M059J (cell line): ENCODE data around the gene PPP1R37. TPM values are rescaled to one million over a fixed set of nuclear protein-coding genes. Genes with fewer than 3 reads are reported as not detected.
A peak's percentile ranks its signal among the peaks of the same experiment; 100 is the strongest.

Experiments
- DNase-seq: peaks from one replicate; pipeline ENCODE4 v3.0.0-alpha.2; 2012; ENCODE audit warnings: low read depth
- total RNA-seq: library from RNA; depleted of rRNA; stranded (reverse); fragments of >200 nt; shearing (Covaris generic); gene quantifications from 2 replicates; pipeline ENCODE4 v1.2.3, GENCODE V29; 2014; rRNA removed

The PPP1R37 gene, protein sequence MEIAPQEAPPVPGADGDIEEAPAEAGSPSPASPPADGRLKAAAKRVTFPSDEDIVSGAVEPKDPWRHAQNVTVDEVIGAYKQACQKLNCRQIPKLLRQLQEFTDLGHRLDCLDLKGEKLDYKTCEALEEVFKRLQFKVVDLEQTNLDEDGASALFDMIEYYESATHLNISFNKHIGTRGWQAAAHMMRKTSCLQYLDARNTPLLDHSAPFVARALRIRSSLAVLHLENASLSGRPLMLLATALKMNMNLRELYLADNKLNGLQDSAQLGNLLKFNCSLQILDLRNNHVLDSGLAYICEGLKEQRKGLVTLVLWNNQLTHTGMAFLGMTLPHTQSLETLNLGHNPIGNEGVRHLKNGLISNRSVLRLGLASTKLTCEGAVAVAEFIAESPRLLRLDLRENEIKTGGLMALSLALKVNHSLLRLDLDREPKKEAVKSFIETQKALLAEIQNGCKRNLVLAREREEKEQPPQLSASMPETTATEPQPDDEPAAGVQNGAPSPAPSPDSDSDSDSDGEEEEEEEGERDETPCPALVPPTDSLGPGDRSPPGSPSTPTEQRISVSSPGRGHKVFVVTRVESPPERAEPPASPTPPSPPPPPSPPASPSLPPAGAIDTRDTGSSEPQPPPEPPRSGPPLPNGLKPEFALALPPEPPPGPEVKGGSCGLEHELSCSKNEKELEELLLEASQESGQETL
- 26.0 and 44.8 TPM in 2 replicates for total RNA-seq

DNA sequence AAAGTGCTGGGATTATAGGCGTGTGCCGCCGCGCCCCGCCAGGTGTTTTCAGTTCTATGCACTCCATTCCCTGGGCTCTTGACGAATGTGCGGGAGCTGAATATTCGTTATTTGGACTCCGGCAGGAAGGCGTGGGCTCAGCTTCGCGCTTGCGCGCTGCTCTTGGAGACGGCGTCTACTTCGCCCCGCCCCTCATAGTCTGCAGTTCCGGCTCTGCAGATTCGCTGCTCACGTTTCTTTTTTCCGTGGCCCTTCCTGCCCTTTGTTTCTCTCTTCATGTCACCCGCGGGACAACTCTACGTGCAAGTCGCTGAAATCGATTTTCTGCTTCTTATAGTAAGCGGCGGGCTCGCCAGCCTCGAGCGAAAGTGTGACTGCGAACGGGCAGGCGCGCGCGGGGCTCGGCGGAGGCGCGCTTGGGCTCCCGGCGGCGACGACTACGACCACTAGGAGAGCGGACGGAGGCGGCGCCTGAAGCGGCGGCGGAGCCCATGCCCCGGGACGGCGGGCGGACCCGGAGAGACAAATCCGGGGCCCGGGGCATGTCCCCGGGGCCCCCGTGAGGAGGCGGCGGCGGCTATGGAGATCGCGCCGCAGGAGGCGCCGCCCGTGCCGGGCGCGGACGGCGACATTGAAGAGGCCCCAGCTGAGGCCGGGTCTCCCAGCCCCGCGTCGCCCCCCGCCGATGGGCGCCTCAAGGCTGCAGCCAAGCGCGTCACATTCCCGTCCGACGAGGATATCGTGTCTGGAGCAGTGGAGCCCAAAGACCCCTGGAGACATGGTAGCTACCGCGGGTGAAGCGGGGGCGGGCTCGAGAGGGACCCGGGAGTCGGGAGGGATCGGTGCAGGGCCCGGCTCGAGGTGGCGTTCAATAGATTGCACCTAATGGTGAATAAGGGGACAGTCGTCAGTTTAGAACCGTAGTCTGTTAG is at the start of gene PPP1R37:
PPP1R37 (plus strand) TSS at position 433 of the 932 bp plus-strand sequence; CDS start at position 580, 147 bp downstream.
- peak; percentile 98 for DNase-seq

DNA sequence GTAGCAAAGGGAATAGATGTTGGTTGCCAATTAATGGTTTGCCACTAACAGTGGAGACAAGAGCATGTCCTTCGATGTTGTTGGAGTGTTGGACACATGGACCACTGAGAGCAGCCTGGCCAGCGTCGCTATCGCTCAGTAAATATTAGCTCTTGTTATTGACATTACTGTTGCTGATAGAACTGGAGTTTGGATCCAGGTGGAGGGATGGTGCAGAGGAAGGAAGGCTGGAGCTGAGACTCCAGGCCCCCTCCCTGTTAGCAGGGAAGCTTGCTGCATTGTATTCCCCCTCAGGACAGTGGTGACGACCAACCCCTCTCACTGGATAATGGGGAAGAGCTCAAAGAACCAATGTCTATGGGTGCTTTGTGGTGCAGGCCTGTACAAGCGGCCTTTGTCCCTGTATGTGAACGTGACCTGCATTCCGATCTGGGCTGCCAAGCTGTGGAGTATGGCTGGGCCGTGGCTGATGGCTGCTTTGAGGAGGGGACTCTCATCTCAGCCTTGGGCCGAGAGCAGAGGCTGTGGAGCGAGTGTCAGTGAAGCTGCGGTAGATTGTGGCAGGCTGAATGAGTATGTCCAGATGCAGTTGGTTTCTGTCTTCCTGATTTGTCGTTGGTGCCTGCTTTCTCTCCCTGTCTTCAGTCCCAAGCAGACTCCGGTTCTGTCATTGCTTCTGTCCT is 47.2 kb upstream of the PPP1R37 start:
- DNase-seq, result no peak

DNA sequence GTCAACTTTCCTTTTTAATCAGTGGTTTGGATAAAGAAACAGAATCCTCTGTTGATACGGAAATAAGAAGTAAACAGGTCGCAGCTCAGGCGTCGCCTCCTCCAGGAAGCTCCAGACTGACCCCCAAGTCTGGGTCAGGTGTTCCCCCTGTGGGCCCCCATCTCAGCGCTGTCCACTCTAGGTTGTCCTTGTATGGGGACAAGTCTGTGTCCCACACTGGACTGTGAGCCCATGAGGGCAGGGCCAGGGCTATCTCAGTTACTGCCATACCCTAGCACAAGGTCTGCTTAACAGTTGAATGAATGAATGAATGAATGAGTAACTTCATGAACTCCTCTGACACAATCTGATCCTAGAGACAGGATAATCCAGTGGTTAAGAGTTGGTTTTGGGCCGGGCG is 46.6 kb upstream of the PPP1R37 start:
- no peak for DNase-seq

DNA sequence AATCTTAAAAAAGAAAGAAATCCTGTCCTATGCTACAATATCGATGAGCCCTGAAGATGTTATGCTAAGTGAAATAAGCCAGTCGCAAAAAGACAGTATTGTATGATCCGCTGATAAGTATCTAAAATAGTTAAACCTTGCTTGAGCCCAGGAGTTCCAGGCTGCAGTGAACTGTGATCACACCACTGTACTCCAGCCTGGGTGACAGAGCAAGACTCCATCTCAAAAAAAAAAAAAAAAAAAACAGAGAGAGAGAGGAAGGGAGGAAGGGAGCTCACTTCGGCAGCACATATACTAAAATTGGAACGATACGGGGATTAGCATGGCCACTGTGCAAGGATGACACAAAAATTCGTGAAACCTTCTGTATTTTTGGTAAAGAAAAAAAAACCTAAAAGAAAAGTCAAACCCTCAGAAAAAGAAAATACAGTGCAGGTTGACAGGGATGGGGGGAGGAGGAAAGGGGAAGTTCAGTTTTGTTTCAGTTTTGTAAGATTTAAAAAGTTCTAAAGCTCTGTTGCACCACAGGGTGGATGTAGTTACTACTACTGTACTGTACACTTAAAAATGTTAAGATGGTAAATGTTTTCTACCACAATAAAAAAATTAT is 45.7 kb upstream of the PPP1R37 start:
- DNase-seq, result no peak

DNA sequence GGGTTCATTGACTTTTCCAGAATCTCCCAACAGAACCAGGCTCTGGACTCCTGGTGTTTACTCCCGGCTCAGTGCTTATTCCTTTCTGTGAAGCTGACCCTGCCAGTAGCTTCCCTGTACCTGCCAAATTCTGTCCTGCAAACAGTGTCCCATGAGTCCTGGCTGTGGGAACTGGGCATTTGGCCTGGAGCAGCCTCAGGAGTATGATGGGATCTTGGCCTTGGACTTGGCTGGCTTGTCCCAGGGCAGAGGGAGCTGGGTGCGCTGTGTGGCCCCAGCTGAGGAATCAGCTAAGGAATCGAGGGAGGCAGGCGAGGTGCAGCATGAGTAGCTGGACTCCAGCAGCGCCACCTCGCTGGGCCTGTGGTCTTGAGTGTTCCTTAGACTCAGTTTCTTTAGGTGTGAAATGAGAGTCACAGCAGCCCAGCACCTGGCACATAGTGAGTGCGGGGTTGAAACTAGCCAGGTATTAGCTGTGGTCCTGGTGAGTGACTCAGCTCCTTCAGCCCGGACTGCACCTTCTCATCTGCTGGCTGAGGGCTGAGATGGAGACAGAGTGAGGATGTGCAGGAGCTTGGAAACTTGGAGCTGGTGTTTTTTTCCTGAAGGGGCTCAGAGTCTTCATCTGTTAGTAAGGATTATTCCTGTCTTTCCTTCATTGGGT is 43.8 kb upstream of the PPP1R37 start:
- no peak for DNase-seq

DNA sequence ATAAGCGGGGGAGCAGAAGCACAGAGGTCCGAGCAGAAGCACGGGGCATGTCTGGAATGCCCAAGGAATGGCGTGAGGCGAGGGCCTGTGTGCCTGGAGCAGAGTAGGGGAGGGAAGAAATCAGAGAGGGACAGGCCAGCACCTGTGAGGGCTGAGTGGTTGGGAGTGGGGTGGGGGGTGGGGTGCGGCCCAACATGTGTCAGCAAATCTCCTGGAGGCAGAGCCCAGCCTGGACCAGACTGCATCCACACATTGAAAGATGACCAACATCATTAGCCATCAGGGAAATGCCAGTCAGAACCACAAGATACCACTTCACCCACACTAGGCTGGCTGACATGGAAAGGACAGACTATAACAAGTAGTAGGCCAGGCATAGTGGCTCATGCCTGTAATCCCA is 42.9 kb upstream of the PPP1R37 start:
- DNase-seq, result no peak

DNA sequence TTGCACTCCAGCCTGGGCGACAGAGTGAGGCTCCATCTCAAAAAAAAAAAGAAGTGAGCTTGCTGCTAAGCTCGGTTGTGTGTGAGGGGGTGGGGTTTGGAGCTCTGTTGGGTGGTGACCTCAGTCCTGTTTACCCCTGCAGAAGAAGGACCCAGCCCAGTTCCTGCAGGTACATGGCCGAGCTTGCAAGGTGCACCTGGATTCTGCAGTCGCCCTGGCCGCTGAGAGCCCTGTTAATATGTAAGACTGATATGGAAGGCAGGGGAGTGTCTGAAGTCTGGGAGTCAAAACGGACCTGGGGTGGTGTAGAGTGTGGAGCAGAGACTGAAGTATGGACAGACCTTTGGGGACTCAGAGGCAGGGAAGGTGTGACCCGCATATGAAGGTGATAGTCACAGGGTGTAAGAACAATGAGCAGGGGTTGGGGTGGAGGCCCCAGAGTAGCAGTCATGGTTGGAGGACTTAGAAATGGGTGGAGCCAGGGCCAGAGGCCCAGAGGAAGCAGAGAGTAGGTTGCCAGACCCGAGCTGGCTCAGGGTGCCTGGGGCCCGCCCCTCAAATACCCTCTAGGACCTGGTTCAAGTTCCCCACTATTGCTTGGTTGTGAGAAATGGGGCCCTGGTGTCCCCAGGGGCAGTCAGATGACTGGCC is 40.9 kb upstream of the PPP1R37 start:
- DNase-seq, result no peak

DNA sequence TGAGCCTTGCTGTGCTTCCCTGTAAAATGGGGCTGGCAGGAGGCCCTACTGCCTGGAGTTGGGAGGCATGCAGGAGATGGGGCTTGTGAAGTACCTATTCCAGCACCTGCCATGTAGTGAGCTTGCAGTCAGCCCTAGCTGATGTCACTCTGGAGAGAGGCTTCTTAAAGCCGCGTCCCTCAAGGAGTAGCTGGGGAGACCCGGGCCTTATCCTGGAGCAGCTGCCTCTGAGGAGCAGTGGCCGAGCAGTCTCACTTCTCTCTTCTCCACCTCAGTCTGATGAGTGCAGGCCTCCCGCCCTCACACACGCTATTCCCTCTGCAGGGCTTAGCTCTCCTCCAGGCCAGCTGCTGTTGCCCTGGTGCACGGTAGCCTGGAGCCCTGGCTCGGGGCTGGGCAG is 36.1 kb upstream of the PPP1R37 start:
- DNase-seq, result no peak

DNA sequence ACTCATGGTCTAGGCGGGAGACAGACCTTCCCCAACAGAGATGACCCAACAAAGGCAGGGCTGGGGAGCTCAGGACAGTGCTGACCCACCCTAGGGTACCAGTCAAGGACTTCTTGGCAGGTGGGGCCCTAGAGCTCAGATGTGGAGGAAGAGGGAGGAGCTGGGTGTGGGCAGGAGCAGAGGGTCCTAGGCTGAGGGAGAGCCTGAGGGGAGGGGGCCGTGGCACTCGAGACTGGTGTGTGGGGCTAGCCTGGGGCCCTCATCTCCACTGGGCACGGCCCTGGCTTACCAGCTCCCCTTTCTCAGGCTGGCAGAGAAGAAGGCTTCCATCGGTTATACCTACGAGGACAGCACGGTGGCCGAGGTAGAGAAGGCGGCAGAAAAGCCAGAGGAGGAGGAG is 35.5 kb upstream of the PPP1R37 start:
- DNase-seq, result no peak

DNA sequence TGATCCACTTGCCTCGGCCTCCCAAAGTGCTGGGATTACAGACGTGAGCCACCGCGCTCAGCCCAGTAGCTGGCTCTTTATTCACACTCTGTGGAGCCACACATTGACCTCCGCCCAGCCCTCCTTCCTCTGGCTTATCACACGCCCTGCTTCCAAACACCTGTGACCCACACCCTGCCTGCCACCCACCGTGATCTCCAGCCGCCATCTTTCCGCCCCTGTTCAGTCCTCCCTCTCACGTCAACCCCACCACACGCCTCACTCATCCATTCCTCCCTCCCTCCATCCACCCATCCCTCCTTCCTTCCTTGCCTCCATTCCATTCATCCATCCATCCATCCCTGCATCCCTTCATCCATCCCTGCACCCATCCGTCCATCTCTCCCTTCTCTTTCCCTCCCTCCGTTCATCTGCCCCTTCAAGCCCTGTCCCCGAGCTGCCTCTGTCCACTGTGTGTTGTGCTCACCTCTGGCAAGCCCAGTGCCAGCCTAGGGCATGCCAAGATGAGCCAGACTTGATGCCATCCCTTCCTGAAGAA is 34.3 kb upstream of the PPP1R37 start:
- DNase-seq, result no peak

DNA sequence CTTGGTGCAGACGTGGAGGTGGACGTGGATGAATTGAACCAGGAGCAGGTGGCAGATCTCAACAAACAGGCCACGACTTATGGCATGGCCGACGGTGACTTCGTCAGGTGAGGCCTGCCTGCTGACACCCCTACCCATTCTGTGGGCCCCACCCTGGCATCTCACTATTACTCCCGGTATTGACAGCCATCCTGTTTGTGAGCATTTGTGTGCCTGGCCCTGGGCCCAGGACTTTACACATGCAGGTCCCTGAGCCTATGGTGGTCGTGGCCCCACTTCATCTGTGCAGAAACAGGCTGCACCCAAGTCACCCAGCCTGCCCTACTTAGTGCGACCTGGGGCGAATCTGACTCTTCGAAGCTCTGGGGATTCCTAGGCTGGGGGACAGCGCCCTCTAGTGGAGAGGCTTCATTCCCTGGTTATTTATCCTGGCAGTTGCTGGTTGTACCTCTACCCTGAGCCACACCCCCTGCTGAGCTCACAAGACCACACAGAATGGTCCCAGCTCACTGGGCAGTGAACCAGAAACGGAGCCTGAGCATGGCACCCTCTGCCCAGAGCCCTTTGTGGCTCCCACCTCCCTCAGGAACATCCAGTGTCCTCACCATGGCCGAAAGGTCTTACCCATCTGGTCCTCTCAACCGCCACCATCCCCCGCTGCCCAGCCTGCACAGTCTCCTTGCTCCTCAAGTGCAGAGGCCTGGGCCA is 33.6 kb upstream of the PPP1R37 start:
- peak; percentile 66 for DNase-seq

DNA sequence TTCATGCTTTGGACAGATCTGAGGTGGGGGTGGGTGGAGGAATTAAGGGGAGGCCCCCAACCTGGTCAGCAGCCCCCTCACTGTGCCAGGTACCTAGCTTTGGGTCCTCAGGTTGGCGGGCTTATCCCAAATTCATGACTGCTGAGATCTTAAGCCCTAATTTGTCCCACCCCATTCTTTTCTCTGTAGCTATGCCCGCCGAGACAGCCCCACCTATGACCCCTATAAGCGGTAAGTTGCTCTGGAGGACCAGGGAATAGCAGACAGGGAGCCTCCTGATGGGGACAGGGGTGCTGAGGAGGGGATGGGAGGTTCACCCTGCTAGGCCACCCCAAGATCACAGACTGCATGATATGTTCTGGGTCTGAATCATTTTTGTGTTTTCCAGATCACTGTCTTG is 31.0 kb upstream of the PPP1R37 start:
- DNase-seq, result no peak

DNA sequence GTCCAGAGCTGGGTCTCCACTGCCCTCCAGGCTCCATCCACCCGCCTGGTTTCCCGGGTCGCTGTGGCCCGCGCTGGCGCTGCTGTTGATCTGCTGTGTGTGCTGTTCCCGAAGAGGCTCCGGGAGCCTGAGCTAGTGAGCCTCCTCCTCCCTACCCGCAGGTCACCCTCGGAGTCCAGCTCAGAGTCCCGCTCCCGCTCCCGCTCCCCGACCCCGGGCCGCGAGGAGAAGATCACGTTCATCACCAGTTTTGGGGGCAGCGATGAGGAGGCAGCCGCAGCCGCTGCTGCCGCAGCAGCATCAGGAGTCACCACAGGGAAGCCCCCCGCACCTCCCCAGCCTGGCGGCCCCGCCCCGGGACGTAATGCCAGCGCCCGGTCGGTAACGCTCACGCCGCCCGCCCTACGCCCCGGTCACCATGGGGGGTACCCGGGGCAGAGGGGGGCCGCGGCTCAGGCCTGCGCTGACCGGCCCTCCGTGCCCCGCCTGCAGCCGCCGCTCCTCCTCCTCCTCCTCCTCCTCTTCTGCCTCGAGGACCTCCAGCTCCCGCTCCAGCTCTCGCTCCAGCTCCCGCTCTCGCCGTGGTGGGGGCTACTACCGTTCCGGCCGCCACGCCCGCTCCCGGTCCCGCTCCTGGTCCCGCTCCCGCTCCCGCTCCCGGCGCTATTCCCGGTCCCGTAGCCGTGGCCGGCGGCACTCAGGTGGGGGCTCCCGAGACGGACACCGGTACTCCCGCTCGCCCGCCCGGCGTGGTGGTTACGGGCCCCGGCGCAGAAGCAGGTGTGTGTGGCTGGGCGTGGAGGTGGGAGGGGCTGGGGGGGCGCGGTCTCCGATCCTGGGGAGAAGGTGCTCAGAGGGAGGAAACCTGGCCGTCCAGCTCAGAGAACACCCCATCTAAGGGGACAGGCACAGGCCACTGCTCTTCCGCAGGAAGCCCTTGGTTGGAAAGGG is 28.9 kb upstream of the PPP1R37 start:
- no peak for DNase-seq

DNA sequence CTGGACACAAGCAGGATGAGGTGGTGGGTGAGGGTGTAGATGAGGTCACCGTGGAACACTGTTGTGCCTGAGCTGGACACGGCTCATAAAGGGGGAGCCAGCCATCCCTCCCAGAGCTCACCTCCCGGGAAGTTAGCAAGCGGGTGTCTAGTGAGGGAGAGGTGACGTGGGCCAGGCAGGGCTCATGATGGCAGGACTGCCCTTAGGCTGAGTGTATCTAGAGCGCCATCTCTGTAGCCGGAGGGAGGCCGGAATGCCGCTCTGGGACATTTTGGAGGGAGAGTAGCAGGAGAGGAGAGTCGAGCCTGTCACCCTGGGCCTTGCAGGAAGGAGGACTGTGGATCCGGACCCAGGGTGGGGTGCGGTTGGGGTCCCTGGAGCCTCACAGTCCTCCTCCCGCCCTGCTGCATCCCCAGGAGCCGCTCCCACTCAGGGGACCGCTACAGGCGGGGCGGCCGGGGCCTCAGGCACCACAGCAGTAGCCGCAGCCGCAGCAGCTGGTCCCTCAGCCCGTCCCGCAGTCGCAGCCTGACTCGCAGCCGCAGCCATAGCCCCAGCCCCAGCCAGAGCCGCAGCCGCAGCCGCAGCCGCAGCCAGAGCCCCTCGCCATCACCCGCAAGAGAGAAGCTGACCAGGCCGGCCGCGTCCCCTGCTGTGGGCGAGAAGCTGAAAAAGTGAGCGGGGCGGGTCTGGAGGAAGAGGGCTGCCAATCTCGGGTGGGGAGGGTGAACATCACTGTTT is 25.9 kb upstream of the PPP1R37 start:
- DNase-seq, result no peak

DNA sequence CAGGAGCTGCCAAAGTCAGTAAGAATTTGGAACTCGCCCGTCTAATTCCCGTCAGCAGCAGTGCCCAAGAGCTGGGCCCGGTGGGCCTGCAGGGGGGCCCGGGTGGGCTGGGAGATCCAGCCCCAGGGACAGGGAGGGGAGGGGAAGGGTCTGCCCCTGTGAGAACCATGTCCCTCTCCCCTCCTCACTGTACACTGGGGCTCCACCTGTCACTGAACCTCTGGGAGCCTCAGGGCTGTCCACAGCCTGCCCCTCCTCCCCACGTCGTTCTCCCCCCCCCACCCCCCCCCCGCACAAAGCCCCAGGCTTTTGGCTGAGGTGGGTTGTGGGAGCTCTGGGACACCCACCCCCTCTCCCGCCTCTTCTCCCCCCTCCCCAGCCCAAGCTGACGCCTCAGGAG is 24.9 kb upstream of the PPP1R37 start:
- no peak for DNase-seq

DNA sequence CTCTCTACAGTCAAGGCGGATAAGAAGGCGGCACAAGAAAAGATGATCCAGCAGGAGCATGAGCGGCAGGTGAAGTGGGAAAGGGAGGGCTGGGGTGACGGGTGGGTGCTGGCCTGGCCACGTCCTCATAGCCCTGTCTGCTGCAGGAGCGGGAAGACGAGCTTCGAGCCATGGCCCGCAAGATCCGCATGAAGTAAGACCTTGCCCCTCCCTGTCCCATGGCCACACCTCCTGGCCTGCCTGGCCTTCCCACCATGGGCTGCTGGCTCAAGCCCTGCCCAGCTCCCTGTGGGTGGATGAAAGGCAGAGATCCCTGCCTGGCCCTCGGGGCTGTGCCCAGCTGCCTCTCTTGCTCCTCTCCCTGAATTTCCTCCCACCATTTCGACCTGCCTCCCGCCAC is 23.9 kb upstream of the PPP1R37 start:
- peak; percentile 31 for DNase-seq

DNA sequence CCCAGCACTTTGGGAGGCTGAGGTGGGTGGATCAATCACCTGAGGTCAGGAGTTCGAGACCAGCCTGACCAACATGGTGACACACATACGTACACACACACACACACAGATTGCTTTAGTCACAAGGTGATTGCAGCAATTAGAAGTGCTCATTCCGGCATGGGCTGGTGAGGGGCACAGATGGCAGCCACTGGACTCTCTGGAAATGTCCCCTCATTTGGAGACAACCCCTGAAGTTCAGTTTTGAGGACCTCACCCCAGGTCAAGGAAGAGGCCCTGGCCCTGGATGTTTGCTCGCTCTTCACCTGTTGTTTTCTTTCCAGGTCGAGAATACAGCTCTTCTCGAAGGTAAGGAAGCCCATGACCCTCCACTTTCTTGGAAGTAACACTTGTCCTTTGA is 22.8 kb upstream of the PPP1R37 start:
- DNase-seq, result no peak
